ENCODE data around the gene SMIM43.

SMIM43 gene

GRCh38 chr4:121800638-121800960, 35.6 kb upstream of the SMIM43 start:
- no peak for TF ChIP-seq CTCF (conservative IDR thresholded peaks at IDR 0.05; ENCODE audit: low read depth, low read length)
- no peak for DNase-seq (ENCODE audit: low read depth)
- H3K4me3 ChIP-seq (ENCODE audit: low read depth, low read length): peak overlapping the region; percentile 100

GRCh38 chr4:121799867-121800501, 35.0 kb upstream of the SMIM43 start:
- DNase-seq (ENCODE audit: low read depth): no peak
- TF ChIP-seq CTCF (conservative IDR thresholded peaks at IDR 0.05; ENCODE audit: low read depth, low read length): no peak
- no peak overlapping the region for H3K4me3 ChIP-seq (ENCODE audit: low read depth, low read length)

- no peak for TF ChIP-seq CTCF (conservative IDR thresholded peaks at IDR 0.05; ENCODE audit: low read depth, low read length)
- no peak overlapping the region for H3K4me3 ChIP-seq (ENCODE audit: low read depth, low read length)
- no peak for DNase-seq (ENCODE audit: low read depth)
Observed at GRCh38 chr4:121799208-121799823, 34.4 kb upstream of the SMIM43 start.

GRCh38 chr4:121796283-121796682, 31.3 kb upstream of the SMIM43 start:
- no peak for TF ChIP-seq CTCF (conservative IDR thresholded peaks at IDR 0.05; ENCODE audit: low read depth, low read length)
- no peak for DNase-seq (ENCODE audit: low read depth)

GRCh38 chr4:121794505-121795188, 29.7 kb upstream of the SMIM43 start:
- no peak for TF ChIP-seq CTCF (conservative IDR thresholded peaks at IDR 0.05; ENCODE audit: low read depth, low read length)
- no peak overlapping the region for H3K4me3 ChIP-seq (ENCODE audit: low read depth, low read length)
- peak; percentile 32 for DNase-seq (ENCODE audit: low read depth)

More at GRCh38 chr4:121796283-121796682, 31.3 kb upstream of the SMIM43 start:
- H3K4me3 ChIP-seq (ENCODE audit: low read depth, low read length): no peak overlapping the region

GRCh38 chr4:121792966-121793365, 28.0 kb upstream of the SMIM43 start:
- DNase-seq (ENCODE audit: low read depth): no peak
- H3K4me3 ChIP-seq (ENCODE audit: low read depth, low read length): no peak overlapping the region
- TF ChIP-seq CTCF (conservative IDR thresholded peaks at IDR 0.05; ENCODE audit: low read depth, low read length): no peak

All from choroid plexus epithelial cell (primary cell).